Esophagus (tissue), 2 donors: ENCODE results near the gene XPC. TPM values are rescaled to one million over a fixed set of nuclear protein-coding genes. Genes with fewer than 3 reads are reported as not detected.
"Not testable (repeated sequence)": the region's sequence is repeated elsewhere in the genome, so short reads cannot be mapped to it uniquely, and the experiment has no call there.

Experiments used
- H3K27ac ChIP-seq, 2 donors: one replicate each; pipeline ENCODE4 v1.5.1; 2013; ENCODE audit warnings: low read depth in 2 of 2, mild to moderate bottlenecking in 2 of 2, inconsistent platforms in 1 of 2, low read length in 1 of 2, moderate library complexity in 1 of 2
- H3K27me3 ChIP-seq, 2 donors: one replicate each; pipeline ENCODE4 v1.6.1; 2013; ENCODE audit warnings: low read length in 2 of 2, control low read depth in 1 of 2, mild to moderate bottlenecking in 1 of 2; ENCODE audit not compliant: insufficient read depth in 2 of 2, control insufficient read depth in 1 of 2
- H3K36me3 ChIP-seq, 2 donors: one replicate each; pipeline ENCODE4 v1.6.1; 2013; ENCODE audit warnings: low read length in 1 of 2; ENCODE audit not compliant: control insufficient read depth in 2 of 2, insufficient read depth in 2 of 2
- H3K4me1 ChIP-seq, 2 donors: one replicate each; pipeline ENCODE4 v1.6.1; 2013; ENCODE audit warnings: low read length in 1 of 2; ENCODE audit not compliant: control insufficient read depth in 2 of 2, insufficient read depth in 2 of 2
- H3K4me3 ChIP-seq, 2 donors: one replicate each; pipeline ENCODE4 v1.5.1; 2013; ENCODE audit warnings: low read length in 2 of 2, mild to moderate bottlenecking in 2 of 2, low read depth in 1 of 2, moderate library complexity in 1 of 2
- H3K9me3 ChIP-seq, 2 donors: one replicate each; pipeline ENCODE4 v1.6.1; 2013; ENCODE audit warnings: mild to moderate bottlenecking in 2 of 2, low read depth in 1 of 2, low read length in 1 of 2, moderate library complexity in 1 of 2; ENCODE audit not compliant: control insufficient read depth in 2 of 2, insufficient read depth in 1 of 2
- WGBS, 2 donors: extraction: QIAGEN DNeasy Blood & Tissue Kit; methylation state at CpG; one replicate each; pipeline ENCODE4 v1.1.7; 2013; 5-methylcytosine and 5-hydroxymethylcytosine counted together
- polyA plus RNA-seq, 2 donors: library from polyadenylated mRNA; stranded (reverse); fragments of 200-250 nt; gene quantifications; one replicate each; pipeline ENCODE4 v1.2.3, GENCODE V29; 2013
- donor health status: healthy with polysubstance abuse.
- donor health status: Bipolar disorder and iron deficiency.

Gene XPC
- 10 to 100 TPM; 12.1 to 12.6 TPM for polyA plus RNA-seq

DNA sequence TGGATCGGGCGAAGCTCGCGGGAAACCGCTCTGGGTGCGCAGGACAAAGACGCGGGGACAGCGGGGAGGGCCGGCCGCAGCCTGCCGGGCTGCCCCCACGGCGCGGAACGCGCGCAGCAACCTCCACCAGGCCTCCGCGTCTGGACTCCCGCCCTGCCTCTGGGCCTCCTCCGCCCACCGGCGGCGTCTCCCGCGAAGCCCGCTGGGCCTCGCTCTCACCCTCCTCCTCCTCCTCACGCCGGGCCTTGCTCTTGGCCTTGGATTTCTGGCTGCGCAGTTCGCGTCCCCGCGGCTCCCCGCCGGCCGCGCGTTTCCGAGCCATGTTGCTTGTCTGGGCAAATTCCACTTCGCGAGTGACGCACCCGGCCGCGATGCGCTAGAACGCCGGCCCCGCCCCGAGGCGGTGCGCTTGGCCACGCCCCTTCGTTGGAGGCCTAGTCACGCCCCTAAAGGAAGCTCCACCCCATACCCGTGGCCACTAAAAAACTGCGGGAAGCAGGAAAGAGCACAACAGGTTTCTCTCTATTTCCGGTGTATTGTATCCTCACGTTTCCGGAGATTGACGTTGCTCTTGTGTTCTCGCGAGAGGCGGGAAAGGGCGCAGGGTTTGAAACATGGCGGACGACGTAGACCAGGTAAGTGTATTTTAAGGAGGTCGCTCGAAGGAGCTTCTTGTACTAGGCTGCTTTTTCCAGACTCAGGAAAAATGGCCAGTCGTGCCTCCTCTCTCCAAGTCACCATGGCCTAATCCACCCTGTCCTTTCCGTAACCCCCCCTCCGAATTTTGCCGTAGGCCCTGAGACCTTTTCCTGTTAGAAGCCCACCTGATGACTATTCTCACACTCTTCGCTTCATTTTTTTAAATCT, at the start of gene XPC, which contains the start of gene LSM3:
Gene XPC, minus strand, starts transcription at position 355 of the 867 bp plus-strand sequence. Its CDS starts 33 bp downstream, at position 322.
Gene LSM3, plus strand, starts transcription at position 571 of the 867 bp plus-strand sequence. Its CDS starts 44 bp downstream, at position 615.
- peak within 1 kb of the TSS; percentile 77 to 90 for H3K4me3 ChIP-seq
- H3K36me3 ChIP-seq = no peaks in the 10 kb centered on the region
- H3K27me3 ChIP-seq = no peaks in the 10 kb centered on the region
- H3K27ac ChIP-seq = peak within 1 kb of the TSS; percentile 96 to 98
- H3K9me3 ChIP-seq = no peaks in the 10 kb centered on the region
- no peaks in the 10 kb centered on the region for H3K4me1 ChIP-seq
- WGBS, 2 donors = 0% methylated on average over 64 to 78 of the region's 78 CpGs

DNA sequence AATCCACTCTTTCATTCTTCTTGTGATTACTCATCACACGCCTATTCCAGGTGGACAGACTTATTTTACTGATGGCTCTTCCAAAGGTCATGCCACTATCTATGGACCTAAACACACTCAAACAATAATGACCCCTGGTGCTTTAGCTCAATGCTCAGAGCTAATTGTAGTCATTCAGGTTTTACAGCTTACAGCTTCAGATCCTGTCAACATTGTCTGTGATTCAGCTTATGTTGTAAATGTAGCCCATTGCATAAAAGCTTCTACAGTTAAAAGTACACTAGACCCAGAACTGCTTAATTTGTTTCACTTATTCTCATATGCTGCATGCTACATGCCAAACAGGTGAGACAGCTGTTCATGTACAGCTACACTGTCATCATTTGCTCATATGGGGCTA, 49.5 kb upstream of the XPC start:
- H3K4me3 ChIP-seq = no peak overlapping the region
- no peaks in the 10 kb centered on the region for H3K9me3 ChIP-seq
- WGBS, 2 donors = 0 to 75% methylated on average over 1 of the region's 1 CpG
- no peaks in the 10 kb centered on the region for H3K27me3 ChIP-seq
- no peak overlapping the region for H3K27ac ChIP-seq
- H3K36me3 ChIP-seq = no peaks in the 10 kb centered on the region
- peaks cover 0 to 4% of the 10 kb centered on the region in 2 donors for H3K4me1 ChIP-seq

DNA sequence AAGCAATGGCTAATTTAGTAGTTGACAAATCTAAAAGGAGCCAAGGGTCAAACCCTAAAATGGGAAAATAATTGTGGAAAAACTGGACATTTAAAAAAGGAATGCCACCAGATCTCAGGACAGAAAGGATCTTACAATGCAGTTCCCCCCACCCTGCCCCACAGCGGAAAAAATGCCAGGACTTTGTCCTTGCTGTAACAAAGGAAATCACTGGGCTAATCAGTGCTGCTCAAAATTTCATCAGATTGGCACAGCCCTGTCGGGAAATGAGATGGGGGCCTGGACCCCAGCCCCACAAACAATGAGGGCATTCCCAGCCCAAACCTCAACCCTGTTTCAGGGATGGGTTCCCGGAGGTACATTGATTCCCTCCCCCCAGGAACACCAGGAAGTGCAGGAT, 48.0 kb upstream of the XPC start:
- not testable (repeated sequence) for H3K9me3 ChIP-seq, H3K36me3 ChIP-seq, H3K27me3 ChIP-seq, H3K27ac ChIP-seq, H3K4me3 ChIP-seq, H3K4me1 ChIP-seq
- WGBS, 2 donors = 60 to 74% methylated on average over 3 of the region's 3 CpGs

DNA sequence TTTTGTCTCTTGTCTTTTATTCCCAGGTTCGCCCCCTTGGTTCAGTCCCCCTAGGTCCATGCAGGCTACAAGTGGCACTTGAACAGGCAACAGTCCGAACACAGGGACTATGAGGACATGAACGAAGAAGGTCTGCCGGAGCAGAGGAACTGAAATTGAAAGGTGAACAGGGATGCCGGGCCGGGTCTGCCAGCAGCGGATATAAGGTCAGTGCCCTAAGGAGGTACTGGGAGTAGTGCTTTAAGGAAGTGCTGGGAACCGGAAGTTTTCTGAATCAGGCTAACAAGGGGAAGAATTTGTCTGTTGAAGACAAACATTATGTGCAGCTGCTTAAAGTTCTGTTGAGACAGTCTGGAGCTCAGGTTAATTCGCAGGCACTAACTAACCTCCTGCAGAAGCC, 47.0 kb upstream of the XPC start:
- H3K4me3 ChIP-seq = no peak overlapping the region
- H3K4me1 ChIP-seq = no peaks in the 10 kb centered on the region
- 63 to 80% methylated on average over 9 of the region's 9 CpGs for WGBS, 2 donors
- no peaks in the 10 kb centered on the region for H3K9me3 ChIP-seq
- H3K27me3 ChIP-seq = no peaks in the 10 kb centered on the region
- H3K27ac ChIP-seq = no peak overlapping the region
- no peaks in the 10 kb centered on the region for H3K36me3 ChIP-seq

DNA sequence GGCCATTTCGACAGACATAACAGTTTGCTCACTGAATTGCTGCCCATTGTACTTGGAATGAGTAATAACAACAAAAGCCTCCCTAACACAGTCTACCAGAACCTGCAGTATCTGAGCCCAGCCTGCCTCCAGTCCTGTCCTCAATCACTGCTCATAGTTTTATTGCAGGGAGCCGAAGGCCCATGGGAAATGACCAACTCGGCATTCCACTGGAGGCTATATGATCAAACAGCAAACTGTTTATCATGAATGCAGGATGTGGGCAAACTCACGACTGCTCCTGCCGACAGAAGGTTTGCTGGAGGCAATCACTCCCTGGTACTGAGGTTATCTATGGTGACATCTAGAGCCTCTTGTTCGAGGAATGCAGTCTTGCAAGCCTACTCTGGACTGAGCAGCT, 46.5 kb upstream of the XPC start:
- Histone ChIP-seq H3K4me3 (no peak overlapping the region), H3K27ac (no peak overlapping the region), H3K27me3 (no peaks in the 10 kb centered on the region), H3K9me3 (no peaks in the 10 kb centered on the region), H3K36me3 (no peaks in the 10 kb centered on the region), H3K4me1 (no peaks in the 10 kb centered on the region)
- 65 to 76% methylated on average over 6 of the region's 6 CpGs for WGBS, 2 donors

DNA sequence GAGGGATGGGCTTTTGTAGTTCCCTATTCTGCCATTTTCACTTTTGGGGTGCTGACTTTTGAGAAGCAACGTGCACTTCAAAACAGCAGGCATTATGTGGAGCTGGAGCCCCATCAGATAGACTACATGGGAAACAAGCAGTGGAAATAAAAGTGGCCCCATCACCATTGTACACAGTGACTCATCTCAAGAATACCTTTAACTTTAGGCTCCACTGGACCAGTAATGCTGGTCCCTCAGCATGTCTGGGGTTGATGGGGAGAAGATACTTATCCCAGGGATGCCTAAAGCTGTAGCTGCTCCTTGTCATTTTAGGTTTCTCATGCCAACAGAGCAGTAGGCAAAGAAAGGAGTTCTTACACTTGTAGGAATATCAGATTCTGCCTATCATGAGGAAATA, 45.2 kb upstream of the XPC start:
- 78 to 83% methylated on average over 1 of the region's 1 CpG for WGBS, 2 donors
- no peak overlapping the region for H3K4me3 ChIP-seq
- H3K27me3 ChIP-seq = no peaks in the 10 kb centered on the region
- H3K9me3 ChIP-seq = no peaks in the 10 kb centered on the region
- no peak overlapping the region for H3K27ac ChIP-seq
- H3K4me1 ChIP-seq = no peaks in the 10 kb centered on the region
- H3K36me3 ChIP-seq = no peaks in the 10 kb centered on the region

DNA sequence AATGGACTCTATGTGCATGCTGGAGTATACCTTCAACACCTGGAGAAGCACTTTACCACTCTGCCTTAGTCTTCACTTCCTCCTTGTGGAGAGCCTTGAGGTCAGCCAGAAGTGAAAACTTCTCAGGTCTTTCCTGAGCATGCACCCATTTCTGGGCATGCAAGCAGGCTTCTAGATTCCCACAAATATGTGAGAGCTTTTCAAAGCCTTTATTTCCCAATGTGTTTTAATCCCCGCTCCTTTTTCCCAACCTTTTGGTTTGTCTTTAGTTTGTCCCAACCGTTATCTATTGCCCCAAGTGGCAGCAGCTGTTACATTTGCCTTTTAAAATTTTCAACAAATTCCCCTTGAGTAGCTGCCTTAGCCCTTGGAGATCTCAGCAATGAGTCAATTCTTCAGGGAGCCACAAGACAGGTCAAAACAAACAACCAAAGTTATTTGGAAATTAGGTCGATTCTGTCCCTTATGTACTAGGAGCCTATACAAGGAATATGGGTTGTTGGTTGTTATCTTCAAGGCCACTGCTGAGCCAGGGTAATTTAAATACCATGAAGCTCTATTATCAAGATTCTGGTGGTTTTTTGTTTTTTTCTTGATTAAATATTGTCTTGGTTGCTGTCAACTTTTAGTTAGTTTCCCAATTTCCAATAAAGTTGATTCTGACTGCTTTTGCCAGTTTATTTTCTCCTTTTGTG, 44.6 kb upstream of the XPC start:
- no peaks in the 10 kb centered on the region for H3K9me3 ChIP-seq
- no peaks in the 10 kb centered on the region for H3K36me3 ChIP-seq
- no peaks in the 10 kb centered on the region for H3K27me3 ChIP-seq
- H3K27ac ChIP-seq = no peak overlapping the region
- 77 to 81% methylated on average over 3 of the region's 3 CpGs for WGBS, 2 donors
- no peaks in the 10 kb centered on the region for H3K4me1 ChIP-seq
- H3K4me3 ChIP-seq = no peak overlapping the region

DNA sequence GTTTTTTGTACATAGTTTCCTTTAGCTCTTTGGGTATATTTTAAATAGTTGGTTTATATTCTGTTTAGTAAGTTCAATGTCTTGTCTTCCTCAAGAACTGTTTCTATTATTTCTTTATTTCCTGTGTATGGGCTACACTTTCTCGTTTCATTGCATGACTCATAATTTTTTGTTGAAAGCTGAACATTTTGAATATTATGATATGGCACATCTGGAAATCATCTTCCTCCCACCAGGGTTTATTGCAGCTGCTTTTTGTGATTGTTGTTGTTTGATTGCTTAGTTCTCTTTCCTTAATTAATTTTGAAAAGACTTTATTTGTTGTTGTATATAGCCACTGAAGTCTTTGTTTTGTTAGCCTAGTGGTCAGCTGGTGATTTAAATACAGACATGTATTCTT, 44.1 kb upstream of the XPC start:
- no peaks in the 10 kb centered on the region for H3K9me3 ChIP-seq
- H3K27ac ChIP-seq = no peak overlapping the region
- H3K4me1 ChIP-seq = no peaks in the 10 kb centered on the region
- 48 to 50% methylated on average over 1 of the region's 1 CpG for WGBS, 2 donors
- H3K27me3 ChIP-seq = no peaks in the 10 kb centered on the region
- H3K4me3 ChIP-seq = no peak overlapping the region
- H3K36me3 ChIP-seq = no peaks in the 10 kb centered on the region

DNA sequence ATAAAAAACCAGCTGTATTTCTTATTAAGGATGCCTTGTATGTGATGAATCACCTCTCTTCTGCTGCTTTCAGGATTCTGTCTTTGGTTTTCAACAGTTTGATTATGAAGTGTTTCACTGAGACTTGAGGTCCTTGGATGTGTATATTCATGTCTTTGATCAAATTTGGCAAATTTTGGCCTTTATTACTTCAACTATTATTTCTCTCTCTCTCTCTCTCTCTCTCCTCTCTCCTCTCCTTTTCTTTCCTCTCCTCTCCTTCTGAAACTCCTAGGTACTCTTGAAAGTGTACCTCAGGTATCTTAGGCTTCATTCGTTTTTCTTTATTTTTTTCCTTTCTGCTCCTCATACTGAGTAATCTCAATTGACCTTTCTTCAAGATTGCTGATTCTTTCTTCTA, 43.5 kb upstream of the XPC start:
- H3K27me3 ChIP-seq = no peaks in the 10 kb centered on the region
- no peak overlapping the region for H3K4me3 ChIP-seq
- 91 to 97% methylated on average over 1 of the region's 1 CpG for WGBS, 2 donors
- no peaks in the 10 kb centered on the region for H3K4me1 ChIP-seq
- H3K9me3 ChIP-seq = no peaks in the 10 kb centered on the region
- no peaks in the 10 kb centered on the region for H3K36me3 ChIP-seq
- H3K27ac ChIP-seq = no peak overlapping the region
